GM19099 (cell line): ENCODE data around the gene ZNF532.

Source experiments
- POLR2A ChIP-seq: IDR thresholded peaks from 3 replicates; pipeline ENCODE4 v1.6.1; 2011; ENCODE audit warnings: low read depth; ENCODE audit not compliant: insufficient read length; ENCODE audit errors: extremely low read depth

Gene ZNF532

GRCh38 chr18:58965291-58966004, 100.8 kb downstream of the ZNF532 start:
- no peak for TF ChIP-seq POLR2A

DNA sequence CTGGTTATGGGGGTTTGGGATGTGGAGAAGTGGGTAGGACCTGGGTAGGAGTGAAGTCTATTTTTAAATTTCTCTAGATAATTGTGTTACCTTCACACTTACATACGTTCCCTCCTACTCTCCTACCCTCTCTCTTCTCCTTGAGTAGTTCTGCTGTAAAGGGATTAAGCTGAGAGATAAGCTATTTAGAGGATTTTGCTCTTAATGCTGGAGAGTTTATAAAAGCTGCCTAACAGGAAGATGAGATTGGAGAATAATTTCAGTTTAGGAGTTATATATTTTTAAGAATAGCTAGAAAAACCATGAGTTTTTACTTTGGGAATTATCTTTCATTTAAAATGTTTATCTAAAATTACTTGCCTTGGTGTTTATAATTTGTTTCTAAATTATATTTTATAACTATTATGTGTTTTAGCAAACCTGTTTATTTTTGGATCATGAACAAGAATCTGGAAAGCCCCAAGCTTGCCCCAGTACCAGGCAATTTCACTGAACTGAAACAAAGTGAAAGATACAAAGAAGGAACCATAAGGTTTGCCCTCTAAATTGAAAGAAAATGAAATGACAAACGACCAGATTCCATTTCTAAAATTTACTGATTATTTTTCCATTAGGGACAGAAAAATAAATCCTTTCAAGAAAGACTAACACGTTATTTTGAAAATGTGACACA, 101.5 kb downstream of the ZNF532 start:
- TF ChIP-seq POLR2A = no peak

GRCh38 chr18:58966704-58967103, 102.0 kb downstream of the ZNF532 start:
- no peak for TF ChIP-seq POLR2A

- no peak for TF ChIP-seq POLR2A
Observed at GRCh38 chr18:58967751-58968254, 103.1 kb downstream of the ZNF532 start.

DNA sequence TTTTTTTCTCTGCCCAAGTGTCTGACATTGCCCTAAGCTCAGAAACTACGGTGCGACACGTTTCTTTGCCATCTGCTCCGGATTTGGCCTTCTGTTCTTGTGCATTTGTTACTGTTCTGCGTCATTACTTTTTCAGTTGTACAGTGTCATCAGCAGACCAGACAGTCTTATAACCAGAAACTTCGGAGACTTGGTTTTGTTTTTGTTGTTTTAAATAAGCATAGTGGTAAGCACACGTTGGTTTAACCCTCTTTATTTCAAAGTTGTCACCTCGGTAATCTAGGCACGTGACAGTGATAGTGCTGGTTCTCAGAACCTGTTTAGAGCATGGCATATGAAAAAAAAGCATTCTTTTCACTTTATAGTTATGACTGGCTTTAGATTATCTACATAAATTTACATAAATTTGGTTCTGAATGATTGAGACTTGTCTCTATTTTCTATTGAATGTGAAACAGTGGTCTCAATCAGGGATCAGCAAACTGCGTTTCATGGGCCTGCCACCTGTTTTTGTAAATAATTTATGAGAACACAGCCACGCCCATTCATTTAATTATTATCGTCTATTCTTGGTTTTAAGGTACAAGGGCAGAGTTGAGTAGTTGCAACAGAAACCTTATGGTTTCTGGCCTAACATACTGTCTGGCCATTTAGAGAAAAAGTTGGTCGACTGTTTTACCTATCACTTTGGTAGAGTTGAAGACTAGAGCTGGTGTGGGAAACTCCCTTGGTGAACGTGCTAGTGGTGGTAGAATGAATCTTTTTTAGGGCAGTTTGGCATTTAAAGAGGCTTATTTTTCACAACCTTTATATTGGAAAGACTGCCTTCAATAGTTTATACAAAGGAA, 106.5 kb downstream of the ZNF532 start:
- no peak for TF ChIP-seq POLR2A

DNA sequence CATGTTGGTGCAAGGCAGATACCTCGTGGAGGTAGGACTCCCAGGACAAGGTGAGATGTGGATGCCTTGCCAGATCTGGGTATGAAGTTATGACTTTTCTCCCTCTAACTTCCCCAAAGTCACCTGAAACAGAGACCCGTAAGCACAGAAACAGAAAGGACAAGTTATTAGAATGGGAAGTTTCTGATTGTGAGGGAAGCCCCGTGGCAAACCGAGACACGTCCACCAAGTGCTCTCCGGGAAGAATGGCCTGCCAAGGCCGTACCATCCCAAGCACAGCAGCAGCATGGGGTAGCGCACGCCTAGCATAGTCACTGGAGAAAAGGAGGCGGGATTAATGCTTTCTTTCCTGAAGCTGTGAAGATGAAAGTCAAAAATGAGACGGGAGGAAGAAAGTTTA, 110.6 kb downstream of the ZNF532 start:
- TF ChIP-seq POLR2A = no peak

GRCh38 chr18:58975781-58976180, 111.1 kb downstream of the ZNF532 start:
- TF ChIP-seq POLR2A = no peak

- no peak for TF ChIP-seq POLR2A
Observed at GRCh38 chr18:58977223-58977622, 112.5 kb downstream of the ZNF532 start.

- TF ChIP-seq POLR2A = no peak
Observed at GRCh38 chr18:58977801-58978200, 113.1 kb downstream of the ZNF532 start.

- TF ChIP-seq POLR2A = no peak
Observed at GRCh38 chr18:58978916-58979315, 114.2 kb downstream of the ZNF532 start.

DNA sequence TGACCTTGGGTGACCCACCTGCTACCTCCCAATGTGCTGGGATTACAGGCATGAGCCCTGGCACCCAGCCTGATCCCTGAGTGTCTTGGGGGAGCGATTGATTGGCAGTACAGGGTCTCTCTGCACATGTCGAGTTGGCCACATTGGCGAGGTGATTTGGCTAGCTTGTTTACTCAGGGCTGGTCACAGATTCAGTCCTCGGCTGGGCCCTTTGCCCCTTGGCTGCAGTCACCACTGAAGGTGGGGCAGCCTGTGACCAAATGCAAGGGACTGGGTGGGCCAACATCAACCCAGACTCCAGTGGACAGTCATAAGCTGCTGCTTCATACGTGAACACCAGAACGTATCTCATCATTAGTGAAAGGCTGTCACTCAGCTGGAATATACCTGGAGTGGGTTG, 114.9 kb downstream of the ZNF532 start:
- no peak for TF ChIP-seq POLR2A

DNA sequence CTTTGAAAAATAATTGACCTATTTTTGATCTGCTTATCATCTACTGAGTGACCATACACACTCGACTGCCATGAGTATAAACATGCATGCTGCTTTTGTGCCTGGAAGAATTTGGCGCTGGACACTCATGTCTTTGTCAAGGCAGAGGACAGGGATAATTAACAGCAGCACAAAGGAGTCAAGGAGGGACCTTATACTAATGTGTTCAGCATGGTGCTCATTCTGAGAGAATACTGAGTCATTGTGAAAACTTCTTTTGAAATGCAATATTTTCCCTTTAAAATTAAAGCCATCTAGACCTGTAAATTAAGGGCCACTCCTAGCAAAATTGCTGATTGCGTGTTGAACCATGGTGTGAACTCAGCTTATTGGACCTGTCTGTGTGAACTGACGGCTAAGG, 116.3 kb downstream of the ZNF532 start:
- no peak for TF ChIP-seq POLR2A

- TF ChIP-seq POLR2A = no peak
Observed at GRCh38 chr18:58983260-58984155, 118.8 kb downstream of the ZNF532 start.

DNA sequence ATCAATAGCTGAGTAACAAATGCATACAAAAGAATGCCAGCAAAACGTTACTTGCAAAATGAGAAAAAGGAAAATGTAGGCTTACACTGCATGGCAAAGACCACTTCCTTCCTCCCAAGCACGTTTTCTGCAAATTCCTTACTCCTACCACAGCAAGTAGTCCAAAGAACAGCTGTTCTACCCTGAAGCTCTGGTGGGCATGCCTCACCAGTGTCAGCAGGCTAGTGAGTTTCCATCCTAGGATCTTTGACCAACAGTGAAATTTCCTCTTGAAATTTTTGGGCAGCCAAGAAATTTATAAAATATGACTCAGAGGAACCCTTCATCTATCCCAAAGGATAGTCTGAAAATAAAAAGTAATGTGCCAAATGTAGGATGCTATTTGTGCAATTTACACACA, 123.9 kb downstream of the ZNF532 start:
- TF ChIP-seq POLR2A = no peak

GRCh38 chr18:58989184-58989759, 124.6 kb downstream of the ZNF532 start:
- TF ChIP-seq POLR2A = no peak

- no peak for TF ChIP-seq POLR2A
Observed at GRCh38 chr18:58990720-58991119, 126.0 kb downstream of the ZNF532 start.
